HG03064 (cell line): Measurements from ENCODE around the gene CCDC30.
A peak's percentile ranks its signal among the peaks of the same experiment; 100 is the strongest.
"Not testable (repeated sequence)": the region's sequence is repeated elsewhere in the genome, so short reads cannot be mapped to it uniquely, and the experiment has no call there.

Experiments used
- ATAC-seq: cut with Tn5 transposase; IDR thresholded peaks from one replicate; pipeline ENCODE4 v1.9.1; 2021; ENCODE audit warnings: low read depth; ENCODE audit not compliant: unreplicated experiment

The CCDC30 gene

DNA sequence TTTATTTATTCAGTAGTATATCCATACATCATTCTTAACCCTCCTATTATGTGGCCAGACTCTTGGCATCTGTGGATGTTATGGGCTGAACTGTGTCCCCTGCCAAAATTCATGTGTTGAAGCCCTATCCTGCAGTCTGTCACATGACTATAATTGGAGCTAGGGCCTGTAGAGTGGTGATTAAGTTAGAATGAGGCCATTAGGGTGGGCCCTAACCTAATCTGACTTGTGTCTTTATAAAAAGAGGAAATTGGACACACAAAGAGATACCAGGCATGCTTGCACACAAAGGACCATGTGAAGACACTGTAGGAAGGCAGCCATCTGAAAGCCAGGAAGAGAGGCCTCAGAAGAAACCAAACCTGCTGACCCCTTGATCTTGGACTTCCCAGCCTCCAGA is 13.8 kb upstream of the CCDC30 start:
- no peak for ATAC-seq

DNA sequence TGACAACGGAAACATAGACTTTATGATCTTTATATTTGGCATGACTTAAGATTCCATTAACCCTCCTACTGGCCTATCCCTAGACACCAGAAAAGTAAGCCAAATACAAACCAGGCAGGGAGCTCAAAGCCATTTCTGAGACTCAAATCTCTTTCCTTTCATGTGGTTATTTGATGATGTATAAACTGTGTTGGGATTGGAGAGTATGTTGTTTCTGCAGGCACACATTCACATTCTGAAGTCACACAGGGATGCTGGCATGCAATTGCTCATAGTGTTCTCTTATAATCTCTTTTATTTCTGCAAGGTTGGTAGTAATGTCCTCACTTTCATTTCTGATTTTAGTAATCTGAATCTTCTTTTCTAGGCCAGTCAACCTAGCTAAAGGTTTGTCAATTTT is 13.0 kb upstream of the CCDC30 start:
- no peak for ATAC-seq

DNA sequence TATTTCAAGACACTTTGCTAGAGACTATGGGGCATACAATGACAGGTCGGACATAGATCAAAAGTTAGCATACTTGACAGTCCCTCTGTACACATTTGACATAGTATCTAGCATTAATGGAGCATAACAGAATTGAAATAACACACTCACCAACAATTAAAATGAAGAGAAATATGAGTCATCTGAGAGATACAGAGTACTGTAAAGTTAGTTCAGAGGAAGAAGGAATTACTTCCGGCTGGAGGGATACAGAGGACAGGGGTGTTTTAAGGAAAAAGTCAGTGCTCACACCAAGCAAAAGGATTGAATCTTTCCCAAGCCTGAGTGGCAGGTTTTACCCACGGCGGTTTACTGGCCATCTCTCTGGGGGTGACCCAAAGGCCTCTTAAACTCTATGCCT is 9.7 kb upstream of the CCDC30 start:
- ATAC-seq: no peak

DNA sequence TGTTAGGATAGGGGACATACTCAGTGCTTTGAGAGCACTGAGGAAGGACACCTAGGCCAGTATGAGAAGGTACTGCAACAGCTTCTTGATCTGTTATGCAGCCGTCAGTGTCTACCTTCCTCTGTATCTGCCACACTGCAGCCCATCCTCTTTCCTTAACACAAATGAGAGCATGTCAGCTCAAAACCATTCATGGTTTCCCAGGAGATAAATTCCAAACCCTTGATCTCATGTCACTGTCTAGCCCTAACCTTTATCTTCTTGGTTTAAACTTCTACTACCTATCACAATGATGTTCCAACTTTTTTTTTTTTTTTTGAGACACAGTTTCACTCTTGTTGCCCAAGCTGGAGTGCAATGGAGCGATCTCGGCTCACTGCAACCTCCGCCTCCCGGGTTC is 8.7 kb upstream of the CCDC30 start:
- no peak for ATAC-seq

DNA sequence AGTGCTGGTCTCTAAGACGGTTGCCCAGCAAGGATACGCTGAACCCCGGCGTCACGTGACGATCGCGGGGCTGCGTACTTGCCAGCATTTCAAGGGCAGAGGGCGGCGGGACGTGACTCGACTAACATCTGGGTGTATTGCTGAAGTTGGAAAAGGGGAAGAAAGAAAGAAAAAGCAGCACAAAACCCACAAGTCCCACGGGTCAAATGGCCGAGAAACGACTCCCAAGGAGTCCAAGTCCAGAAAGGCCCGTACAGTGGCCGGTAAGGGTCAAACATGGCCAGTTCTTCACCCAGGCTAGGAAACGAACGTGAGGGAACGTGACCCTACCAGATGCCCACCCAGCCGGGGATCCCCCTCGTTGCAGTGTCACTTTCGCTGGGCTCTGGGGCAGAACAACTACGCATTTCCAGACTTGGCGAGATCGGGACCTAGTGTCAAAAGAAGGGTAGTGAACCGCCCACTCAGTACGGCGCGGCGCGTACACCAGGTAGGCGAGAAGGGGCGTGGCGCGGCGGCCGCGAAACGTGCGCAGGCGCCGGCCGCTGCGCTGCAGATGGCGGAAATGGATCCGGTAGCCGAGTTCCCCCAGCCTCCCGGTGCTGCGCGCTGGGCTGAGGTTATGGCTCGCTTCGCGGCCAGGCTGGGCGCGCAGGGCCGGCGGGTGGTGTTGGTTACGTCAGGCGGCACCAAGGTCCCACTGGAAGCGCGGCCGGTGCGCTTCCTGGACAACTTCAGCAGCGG is 6.9 kb upstream of the CCDC30 start, which contains the start of the genes PPCS and ZMYND12:
PPCS (plus strand) TSS at position 534 of the 744 bp plus-strand sequence; CDS start at position 557, 23 bp downstream.
ZMYND12 (minus strand) TSS at position 13 of the 744 bp plus-strand sequence. CDS start 25 bp downstream, outside the sequence.
- peak; percentile 71 for ATAC-seq

DNA sequence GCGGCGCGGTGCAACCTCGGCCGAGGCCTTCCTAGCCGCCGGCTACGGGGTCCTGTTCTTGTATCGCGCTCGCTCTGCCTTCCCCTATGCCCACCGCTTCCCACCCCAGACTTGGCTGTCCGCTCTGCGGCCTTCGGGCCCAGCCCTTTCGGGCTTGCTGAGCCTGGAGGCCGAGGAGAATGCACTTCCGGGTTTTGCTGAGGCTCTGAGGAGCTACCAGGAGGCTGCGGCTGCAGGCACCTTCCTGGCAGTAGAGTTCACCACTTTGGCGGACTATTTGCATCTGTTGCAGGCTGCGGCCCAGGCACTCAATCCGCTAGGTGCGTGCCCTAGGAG is 6.4 kb upstream of the CCDC30 start:
- ATAC-seq: peak; percentile 61

DNA sequence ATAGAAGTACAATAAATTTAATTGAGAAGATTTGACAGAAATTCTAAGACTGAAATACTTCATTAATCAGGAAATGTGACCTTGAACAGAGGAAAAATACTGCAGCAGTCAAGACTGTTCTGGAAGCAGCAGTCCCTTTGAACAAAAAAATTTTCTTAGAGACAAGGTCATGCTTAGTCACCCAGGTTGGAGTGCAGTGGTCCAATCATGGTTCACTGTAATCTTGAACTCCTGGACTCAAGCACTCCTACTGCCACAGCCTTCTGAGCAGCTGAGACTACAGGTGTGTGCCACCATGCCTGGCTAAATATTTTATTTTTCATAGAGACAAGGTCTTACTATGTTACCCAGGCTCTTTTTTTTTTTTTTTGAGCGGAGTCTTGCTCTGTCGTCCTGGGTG is 1.9 kb upstream of the CCDC30 start:
- no peak for ATAC-seq

DNA sequence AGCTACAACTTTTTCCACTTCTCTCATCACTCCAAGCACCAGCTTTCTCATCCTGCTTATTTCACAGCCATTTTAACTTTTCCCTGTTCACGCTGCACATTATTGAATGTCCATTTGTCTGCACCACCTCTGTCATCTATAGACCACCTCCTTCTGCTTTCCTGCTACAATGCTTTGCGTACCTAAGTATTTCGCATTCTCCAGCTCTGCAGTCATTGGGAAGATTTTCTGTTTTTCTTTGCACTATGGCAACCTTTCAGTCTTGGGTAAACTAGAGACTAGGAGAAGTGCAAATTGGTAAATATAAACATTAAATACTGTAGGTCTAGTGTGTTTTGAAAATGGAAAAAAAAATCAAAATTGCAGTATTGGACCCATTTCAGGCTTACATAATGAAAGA is 835 bp downstream of the CCDC30 start:
- no peak for ATAC-seq

DNA sequence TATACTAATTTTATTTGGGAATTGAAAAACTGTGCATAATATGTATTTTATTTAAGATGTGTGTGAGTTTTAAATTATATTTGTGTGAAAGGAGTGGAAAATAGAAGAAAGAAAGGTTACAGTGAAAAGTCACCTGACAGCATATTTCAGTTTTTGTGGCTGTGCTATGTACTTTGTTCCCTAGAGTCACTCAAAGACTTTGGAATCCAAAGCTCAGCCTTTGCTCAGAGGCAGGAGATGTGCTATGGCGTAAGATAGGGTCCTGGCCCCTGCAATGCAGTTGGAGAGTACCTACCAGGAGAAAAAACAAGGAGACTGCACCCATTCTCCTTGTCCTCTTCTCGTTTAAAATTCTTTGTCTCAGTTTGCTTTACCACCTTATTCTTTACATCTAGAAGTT is 2.9 kb downstream of the CCDC30 start:
- no peak for ATAC-seq

DNA sequence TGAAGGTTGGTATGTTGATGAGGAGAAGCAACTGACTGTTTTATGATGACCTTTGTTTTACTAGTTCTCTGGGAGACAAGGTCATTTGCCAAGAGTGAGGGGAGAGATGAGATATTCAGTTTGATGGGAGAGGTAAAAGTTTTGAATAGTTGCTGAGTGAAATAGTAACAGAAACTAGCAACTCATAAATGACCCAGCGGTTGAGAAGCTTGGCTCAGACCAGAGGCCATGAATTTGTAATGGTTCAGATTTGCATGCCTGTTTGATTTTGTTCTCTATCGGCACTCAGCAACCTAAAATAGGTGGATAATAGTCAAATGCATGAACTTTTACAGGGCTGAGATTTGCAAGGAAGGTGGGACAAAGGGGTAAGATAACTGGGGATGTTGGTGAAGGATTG is 6.6 kb downstream of the CCDC30 start:
- no peak for ATAC-seq

DNA sequence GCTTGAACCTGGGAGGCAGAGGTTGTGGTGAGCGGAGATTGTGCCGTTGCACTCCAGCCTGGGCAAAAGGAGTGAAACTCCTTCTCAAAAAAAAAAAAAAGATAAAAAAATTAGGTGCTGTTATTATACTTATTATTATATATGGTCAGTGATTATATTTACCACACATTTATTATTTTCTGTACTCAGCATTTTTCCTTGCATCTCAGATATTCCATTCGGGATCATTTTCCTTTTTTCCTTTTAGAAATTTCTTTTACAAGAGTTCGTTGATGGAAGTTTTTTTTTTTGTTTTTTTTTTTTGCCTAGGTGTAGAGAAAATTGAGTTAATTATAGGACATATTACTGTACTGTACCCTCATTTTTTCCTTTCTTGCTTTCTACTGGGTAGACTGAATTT is 13.5 kb downstream of the CCDC30 start:
- ATAC-seq: no peak

DNA sequence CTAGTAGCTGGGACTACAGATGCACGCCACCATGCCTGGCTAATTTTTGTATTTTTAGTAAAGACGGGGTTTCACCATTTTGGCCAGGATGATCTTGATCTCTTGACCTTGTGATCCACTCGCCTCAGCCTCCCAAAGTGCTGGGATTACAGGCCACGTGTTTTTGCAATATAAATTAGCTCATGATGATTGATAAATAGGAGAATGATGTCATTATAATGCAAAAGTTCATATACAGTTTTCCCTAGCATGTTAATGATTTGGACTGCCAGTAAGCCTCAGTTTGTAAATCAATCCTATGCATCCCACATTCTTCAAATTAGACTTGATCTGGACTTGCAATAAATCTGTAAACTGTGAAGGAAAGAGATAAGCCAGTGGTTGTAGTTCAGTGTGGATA is 14.3 kb downstream of the CCDC30 start:
- ATAC-seq: not testable (repeated sequence)

DNA sequence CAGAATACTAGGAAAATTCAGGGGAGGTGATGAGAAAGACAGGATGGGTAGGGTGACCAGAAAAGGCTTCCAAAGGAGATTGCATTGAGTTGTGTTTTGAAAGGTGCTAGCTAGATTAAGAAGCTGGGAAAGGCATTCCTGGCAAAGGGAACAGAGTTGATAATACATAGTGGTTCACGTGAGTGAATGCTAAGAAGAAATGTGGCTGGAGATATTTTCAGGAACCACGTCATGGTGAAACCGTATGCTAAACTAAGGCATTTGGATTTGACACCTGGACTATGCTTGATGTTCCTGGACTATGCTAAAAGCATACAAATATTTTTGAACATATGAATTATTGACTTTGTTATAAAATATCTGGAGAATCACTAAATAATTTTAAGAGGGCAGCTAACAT is 14.7 kb downstream of the CCDC30 start:
- no peak for ATAC-seq

DNA sequence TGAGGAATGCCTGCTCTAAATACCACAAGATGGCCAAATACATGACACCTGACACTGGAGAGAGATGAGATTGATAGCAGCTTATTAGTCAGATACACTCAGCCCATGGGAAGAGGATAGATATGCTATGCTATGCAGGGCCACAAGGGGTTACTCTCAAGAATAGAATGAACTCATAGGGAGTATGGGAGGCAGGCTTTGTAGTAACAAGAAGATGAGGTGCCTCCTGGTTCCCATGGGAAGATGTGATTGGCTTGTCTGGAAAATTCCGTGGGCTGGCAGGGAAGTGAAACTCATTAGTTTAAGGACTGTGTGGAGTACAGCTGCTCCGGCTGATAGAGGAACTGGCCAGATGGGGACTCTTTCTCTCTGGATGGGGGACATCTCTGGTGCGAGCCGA is 16.5 kb downstream of the CCDC30 start:
- ATAC-seq: no peak

DNA sequence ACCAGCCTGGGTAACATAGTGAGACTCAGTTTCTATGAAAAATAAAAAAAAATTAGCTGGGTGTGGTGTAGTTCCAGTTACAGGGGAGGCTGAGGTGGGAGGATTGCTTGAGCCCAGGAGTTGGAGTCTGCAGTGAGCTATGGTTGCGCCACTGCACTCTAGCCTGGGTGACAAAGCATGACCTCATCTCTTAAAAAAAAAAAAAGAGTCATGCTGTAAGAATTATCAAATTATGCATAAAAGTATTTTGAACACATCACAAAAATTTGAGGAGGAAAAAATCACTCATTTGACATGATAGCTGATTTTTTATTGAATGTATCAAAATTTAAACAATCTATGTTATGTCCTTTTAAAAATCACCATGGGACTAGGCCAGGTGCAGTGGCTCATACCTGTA is 17.8 kb downstream of the CCDC30 start:
- ATAC-seq: no peak

DNA sequence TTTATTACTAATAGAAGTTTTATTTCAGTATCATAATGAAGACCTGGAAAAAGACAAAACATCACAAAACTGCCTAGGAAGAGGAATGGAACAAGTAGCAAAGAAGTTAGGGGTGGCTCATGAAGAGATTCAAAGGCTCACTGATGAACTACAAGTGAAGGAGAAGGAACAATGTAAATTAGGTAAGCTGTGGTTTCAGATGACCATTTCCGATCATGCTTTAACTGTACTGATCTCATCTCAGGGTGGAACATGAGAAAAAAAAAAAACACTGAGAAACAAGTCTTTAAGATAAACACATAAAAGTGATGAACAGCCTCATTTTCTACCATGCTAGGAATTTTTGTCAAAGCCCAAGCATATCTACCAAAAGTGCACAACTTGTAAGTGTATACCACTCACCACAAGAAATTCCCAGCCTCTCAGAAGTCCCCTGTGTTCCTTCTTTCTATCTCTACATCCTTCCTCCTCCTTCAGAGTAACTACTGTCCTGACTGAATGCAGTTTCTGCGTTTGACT is 19.6 kb downstream of the CCDC30 start:
- no peak for ATAC-seq

DNA sequence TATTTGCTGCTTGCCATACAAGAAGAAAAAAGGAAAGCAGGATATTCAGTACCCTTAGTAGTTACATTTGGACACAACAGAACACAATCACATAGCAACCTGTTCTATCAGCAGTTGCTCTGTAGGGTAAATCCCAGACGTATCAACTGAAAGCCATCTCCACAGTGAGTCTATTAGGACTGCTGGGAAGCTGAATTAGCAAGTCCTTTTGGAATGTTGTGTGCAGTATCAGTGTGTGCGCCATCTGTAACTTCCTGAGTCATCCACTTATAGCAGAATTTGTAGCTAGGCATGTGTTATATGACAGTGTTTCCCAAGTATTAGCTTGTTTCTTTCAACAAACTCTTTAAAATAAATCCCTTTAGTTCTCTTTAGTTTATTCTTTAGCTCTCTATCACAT is 21.3 kb downstream of the CCDC30 start:
- ATAC-seq: no peak

DNA sequence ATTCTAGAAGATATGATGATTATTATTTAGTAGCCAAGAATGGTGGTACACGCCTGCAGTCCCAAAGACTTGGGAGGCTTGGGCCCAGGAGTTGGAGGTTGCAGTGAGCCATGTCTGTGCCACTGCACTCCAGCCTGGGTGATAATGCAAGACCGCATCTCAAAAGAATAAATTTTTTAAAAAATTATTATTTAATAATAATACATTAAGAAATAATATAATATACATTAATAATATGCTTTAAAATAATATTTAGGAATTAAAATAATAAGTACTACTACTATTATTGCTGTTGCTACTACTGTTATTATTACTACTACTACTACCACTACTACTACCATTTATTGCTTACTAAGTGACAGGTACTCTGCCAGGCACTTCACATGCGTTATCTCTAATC is 27.2 kb downstream of the CCDC30 start:
- no peak for ATAC-seq

DNA sequence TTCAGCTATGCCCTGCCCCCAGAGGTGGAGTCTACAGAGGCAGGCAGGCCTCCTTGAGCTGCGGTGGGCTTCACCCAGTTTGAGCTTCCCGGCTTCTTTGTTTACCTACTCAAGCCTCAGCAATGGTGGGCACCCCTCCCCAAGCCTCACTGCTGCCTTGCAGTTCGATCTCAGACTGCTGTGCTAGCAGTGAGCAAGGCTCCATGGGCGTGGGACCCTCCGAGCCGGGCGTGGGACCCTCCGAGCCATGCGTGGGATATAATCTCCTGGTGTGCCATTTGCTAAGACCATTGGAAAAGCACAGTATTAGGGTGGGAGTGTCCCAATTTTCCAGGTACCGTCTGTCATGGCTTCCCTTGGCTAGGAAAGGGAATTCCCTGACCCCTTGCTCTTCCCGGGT is 38.9 kb downstream of the CCDC30 start:
- not testable (repeated sequence) for ATAC-seq

DNA sequence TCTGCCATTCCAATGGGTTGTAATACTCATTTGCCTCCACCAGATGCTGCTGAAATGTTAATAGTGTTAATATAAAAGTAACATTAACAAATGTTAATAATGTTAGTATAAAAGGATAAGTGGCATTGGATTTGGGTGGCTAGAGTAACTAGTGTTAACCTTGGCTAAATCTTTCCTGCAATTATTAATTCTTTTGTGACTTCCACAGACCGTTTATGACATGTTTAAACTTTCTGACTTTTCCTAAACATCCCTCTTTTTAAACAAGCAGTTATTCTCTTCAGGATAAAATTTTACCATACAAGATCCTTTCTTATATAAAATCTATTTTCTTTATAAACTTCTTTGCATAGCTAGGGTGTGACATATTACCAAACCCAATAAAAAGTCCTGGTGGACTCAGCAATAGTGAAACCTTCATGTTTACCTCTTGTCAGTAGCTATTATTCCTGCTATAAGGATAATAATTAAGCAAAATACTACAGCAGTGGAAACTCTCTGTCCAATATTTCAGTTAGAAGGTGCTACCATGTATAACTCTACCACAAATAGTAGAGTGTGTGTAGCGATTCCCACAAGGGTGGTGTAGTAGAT is 41.5 kb downstream of the CCDC30 start:
- ATAC-seq: no peak

DNA sequence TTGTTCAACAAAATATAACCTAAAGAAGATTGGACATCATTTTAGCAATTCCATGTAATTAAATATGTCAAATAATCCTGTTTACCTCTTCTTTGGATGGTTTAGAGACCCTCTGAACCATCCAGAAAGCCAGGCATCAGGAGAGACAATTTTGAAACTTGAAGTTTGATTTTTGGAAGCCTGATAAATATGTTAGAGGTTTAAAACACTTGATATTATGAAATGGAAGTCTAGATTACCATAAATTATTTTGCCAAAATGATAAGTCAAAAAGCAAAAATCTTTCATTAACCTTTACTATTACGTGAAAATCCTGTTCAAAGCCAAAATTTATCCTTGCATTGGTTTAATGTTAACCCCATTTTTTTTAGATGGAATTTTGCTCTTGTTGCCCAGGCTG is 43.5 kb downstream of the CCDC30 start:
- ATAC-seq: no peak

DNA sequence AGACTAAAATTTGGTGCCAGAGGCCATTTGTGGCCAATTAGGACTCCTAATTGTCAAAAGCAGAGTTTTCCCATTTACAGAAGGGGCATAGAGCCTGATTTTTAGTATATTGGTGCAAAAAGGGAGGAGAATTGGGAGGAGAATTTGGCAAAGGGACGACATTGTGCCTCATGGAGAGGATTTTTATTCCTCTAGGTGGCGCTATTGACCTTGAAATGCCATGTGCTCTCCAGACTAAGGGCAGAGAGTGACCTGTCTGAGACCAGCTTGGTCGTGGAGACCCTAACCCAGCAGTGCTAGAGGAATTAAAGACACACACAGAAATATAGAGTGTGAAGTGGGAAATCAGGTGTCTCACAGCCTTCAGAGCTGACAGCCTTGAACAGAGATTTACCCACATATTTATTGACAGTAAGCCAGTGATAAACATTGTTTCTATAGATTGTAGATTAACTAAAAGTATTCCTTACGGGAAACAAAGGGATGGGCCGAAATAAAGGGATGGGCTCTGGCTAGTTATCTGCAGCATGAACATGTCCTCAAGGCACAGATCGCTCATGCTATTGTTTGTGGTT is 48.6 kb downstream of the CCDC30 start:
- ATAC-seq: not testable (repeated sequence)
